Uterus (tissue), 2 donors: ENCODE measurements around the gene MS4A18.

Experiments
- CTCF ChIP-seq, 4 experiments: fragments of 200-600 bp in 2 of 4; fragments of 450-650 bp in 2 of 4; sonication (generic) in 2 of 4; IDR thresholded peaks; one replicate each; pipeline ENCODE4 v1.5.1; 2016 to 2019; ENCODE audit warnings: antibody characterized with exemption in 4 of 4, mild to moderate bottlenecking in 2 of 4, moderate library complexity in 1 of 4
- POLR2A ChIP-seq, 2 donors: fragments of 450-650 bp; IDR thresholded peaks; one replicate each; pipeline ENCODE4 v1.6.1; 2016; ENCODE audit warnings: antibody characterized with exemption in 2 of 2, mild to moderate bottlenecking in 1 of 2, moderate library complexity in 1 of 2

DNA sequence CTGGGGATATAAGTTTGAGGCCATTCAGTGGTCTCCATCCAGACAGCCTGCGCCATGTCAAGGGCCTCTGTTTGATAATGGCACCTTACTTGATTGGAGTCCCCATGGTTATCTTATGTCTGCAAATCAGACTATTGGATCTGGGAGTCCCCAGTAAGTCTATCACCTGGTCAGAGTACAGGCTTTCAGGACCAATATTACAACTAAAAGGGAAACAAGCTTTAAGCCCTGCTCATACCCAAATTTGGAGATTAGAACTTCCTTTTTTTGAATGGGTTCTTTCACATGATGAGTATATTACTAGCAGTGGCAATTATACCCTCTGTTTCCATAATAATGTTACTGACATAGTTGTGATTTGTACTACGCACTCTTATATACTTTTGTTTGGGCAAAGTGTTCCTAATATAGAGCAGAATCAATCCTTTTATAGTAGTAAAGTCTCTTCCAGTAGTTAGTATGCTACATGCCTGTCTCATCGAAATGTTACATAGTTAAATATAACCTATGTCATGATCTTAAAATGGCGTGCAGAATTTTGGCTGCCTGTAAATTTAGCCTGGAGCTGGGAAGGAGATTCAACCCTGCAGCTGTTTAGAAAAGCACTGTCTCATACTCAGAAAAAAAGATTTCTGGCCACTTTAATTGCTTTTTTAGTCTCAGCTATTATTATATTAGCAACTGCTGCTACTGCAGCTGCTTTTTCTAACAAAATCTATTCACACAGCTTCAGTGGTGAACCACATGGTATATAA lies 37.1 kb downstream of the MS4A18 start:
- TF ChIP-seq CTCF (IDR thresholded peaks at IDR 0.05) (no peak), POLR2A (IDR thresholded peaks at IDR 0.05) (no peak)
